HG03095 (cell line): ENCODE results near the gene KCNH2.

Experiments
- ATAC-seq: cut with Tn5 transposase; IDR thresholded peaks from one replicate; pipeline ENCODE4 v1.9.1; 2021; ENCODE audit warnings: moderate library complexity; ENCODE audit not compliant: unreplicated experiment

The KCNH2 gene

GRCh38 chr7:150996376-150997074, 18.4 kb upstream of the KCNH2 start:
- ATAC-seq = no peak

GRCh38 chr7:150994838-150995510, 16.9 kb upstream of the KCNH2 start:
- no peak for ATAC-seq

GRCh38 chr7:150994141-150994837, 16.2 kb upstream of the KCNH2 start:
- no peak for ATAC-seq

GRCh38 chr7:150993511-150993910, 15.4 kb upstream of the KCNH2 start:
- no peak for ATAC-seq

- ATAC-seq = peak; percentile 46
These were observed 14.7 kb upstream of the KCNH2 start for GRCh38 chr7:150992833-150993302.

GRCh38 chr7:150992051-150992640, 14.0 kb upstream of the KCNH2 start:
- no peak for ATAC-seq

GRCh38 chr7:150990416-150991186, 12.5 kb upstream of the KCNH2 start, which contains the start of gene NOS3:
TSS of gene NOS3 (plus strand) at chr7:150991017. CDS start at chr7:150993804, 2,787 bp downstream.
- no peak for ATAC-seq

- no peak for ATAC-seq
These were observed 11.3 kb upstream of the KCNH2 start for GRCh38 chr7:150989456-150989855.

- no peak for ATAC-seq
These were observed 10.4 kb upstream of the KCNH2 start for GRCh38 chr7:150988230-150989226.

- ATAC-seq = no peak
These were observed 8.4 kb upstream of the KCNH2 start for GRCh38 chr7:150986556-150986955.

GRCh38 chr7:150986099-150986512, 8.0 kb upstream of the KCNH2 start:
- ATAC-seq = no peak

GRCh38 chr7:150983893-150984368, 5.8 kb upstream of the KCNH2 start:
- no peak for ATAC-seq

- ATAC-seq = no peak
These were observed 4.2 kb upstream of the KCNH2 start for GRCh38 chr7:150982351-150982750.

GRCh38 chr7:150981644-150982043, 3.5 kb upstream of the KCNH2 start:
- ATAC-seq = no peak

- ATAC-seq = no peak
These were observed 2.5 kb upstream of the KCNH2 start for GRCh38 chr7:150980663-150981062.

GRCh38 chr7:150979713-150980390, 1.7 kb upstream of the KCNH2 start:
- ATAC-seq = no peak

- ATAC-seq = no peak
These were observed 567 bp downstream of the KCNH2 start for GRCh38 chr7:150977382-150978125.
